ENCODE measurements around the gene SMPDL3A.

- TF ChIP-seq CTCF (IDR thresholded peaks at IDR 0.05; ENCODE audit: extremely low read depth in 1 of 2, insufficient read depth in 1 of 2, low read depth in 1 of 2, low read length in 2 of 2) (no peak), EZH2 (IDR thresholded peaks at IDR 0.05; ENCODE audit: borderline replicate concordance, low read depth, low read length, severe bottlenecking) (no peak)
Measured at GRCh38 chr6:122775975-122776374, 13.1 kb upstream of the SMPDL3A start.

All from endothelial cell of umbilical vein (primary cell).